ENCODE results near the gene AKAP7.

DNA sequence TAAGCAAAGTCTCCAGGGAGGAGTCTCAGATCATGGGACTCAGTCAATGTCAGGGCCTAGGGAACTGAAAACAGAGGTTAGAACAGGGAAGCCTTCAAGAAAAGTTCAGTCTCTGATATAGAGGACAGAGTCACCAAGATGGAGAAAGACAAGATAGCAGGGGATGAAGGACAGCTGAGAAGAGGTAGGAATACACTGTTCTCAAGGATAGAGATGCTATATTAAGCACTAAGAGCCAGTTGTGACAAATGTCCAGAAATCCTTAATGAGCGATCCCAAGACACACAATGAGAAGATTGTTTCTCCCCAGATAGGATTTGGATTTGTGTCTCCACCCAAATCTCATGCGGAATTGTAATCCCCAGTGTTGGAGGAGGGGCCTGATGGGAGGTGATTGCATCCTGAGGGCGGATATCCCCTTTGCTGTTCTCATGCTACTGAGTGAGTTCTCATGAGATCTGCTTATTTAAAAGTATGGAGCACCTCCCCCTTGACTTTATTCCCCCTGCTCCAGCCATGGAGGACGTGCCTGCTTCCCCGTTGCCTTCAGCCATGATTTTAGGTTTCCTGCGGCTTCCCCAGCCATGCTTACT is 168.2 kb downstream of the AKAP7 start:
- TF ChIP-seq POLR2A (IDR thresholded peaks at IDR 0.05) (no peak), CTCF (IDR thresholded peaks at IDR 0.05) (no peak)
